HG02884 (cell line): ENCODE data around the gene RCHY1.
"Not testable (repeated sequence)": the region's sequence is repeated elsewhere in the genome, so short reads cannot be mapped to it uniquely, and the experiment has no call there.

Experiments used
- ATAC-seq: cut with Tn5 transposase; IDR thresholded peaks from one replicate; pipeline ENCODE4 v1.9.1; 2021; ENCODE audit warnings: mild to moderate bottlenecking, moderate library complexity; ENCODE audit not compliant: unreplicated experiment

RCHY1 gene

DNA sequence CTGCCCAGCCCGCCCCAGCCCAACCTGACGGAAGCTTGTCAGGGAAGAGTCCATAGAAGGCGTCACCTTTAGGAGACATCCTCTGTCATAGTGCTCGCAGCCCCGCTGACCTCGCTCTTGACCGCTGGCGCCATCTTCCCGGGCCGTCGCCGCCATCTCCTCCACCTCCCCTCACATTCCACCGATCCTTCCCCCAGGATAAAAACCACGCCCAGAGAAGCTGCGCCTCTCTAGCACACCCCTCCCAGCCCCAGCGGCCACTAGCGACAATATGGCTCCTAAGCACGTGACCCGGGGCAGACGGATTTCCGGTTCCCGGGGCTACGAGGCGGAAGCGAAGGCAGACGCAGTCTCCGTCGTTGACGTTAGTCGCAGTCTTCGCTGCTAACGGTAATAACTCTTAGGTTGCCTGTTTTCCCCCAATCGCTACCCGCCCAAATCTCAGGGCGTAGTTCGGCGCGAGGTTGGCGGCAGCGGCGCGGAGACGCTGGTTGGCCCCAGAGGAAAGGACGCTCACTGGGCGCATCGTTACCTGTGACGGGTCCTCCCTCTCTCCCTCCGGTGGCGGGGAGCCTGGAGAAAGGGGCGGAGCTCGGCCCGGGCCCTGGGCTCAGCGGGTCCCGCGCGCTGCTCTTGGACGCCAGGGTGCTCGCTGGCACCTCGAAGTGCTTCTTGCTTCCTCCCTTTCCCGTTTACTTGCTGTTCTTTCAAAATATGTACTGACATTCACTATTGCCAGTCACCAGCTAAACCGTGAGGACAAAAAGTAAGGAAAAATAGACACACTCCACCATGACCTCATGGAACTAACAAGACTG, at the start of gene RCHY1, which contains the start of gene THAP6:
Gene RCHY1 (minus strand): TSS at position 273 of the 818 bp plus-strand sequence. CDS start 117 bp downstream, at position 156.
Gene THAP6 (plus strand): TSS at position 343 of the 818 bp plus-strand sequence. CDS start 980 bp downstream, outside the sequence.
- peak; percentile 94 for ATAC-seq

- no peak for ATAC-seq
Measured at GRCh38 chr4:75561789-75562188, 47.6 kb upstream of the RCHY1 start.

DNA sequence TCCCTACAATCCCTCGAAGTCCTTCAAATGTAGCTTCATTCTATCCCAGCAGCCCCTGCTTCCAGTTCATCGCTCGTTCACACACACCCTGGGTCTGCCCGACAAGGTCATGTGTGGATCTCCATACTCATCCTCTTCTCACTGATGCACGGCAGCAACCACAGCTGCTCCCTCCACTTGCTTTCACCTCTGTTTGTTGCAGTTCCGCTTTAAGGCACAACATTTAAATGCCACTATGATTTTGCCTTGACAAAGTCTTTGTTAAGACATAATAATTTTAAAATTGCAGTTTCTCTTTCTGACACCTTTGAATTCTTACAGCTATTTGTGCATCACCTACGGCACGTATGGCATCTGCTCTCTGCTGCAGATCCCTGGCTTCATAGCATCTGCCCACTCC, 43.5 kb upstream of the RCHY1 start:
- no peak for ATAC-seq

DNA sequence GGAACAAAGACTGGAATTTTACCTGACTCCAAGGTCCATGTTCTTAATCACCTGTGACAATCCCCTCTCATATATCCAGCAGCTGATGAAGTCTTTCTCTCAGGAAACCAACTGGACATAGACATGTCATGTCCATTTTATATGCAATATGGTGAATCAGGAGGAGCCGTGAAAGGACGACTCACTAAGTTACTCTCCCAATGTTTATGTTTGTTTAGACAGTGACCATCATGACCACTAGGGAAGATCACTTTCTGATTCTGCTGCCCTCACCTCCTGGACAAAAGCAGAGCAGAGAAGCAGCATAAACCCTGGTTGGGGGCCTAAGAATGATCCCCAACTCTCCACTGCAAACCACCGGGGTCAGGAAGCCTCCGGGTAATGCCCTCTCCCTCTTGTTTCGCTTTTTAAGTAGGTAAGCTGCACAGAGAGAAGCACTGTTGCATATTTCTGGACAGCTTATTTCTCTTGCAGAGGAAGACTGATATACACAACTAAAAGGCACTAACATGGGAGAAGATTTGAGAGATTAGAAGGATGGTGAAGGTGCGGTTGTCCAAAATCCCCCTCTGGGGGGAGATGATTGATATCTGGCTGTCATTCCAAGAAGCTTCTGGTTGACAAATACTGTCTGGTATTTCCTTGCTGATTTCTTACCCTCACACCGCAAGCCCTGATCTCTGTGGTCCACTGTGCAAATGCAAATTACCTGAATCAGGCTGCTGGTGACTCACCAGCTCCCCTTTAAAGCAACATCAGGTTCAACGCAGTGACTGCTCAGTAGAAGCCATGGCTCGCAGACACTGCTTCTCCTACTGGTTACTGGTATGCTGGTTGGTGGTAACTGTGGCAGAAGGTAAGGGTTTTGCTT, 41.3 kb upstream of the RCHY1 start, which contains the start of gene ODAPH:
Gene ODAPH (plus strand): TSS at position 773 of the 871 bp plus-strand sequence. CDS start 17 bp downstream, at position 790.
- peak; percentile 94 for ATAC-seq

- ATAC-seq = no peak
Measured at GRCh38 chr4:75552452-75552851, 38.2 kb upstream of the RCHY1 start.

DNA sequence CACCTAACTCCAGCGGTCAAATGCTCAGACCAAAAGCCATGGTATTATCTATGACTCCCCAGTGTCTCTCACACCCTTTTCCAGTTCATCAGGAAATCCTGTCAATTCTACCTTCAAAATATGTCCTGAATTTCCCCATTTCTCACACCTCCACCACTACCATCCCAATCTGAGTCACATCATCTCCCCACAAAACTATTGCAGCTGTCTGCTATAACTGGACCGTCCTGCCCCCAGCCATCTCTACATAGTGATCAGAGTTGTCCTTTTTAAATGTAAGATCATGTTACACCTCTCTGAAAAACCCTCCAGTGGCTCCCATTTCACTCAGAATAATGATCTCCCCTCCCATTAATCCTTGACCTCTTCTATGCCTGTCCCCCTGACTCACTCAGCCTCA, 34.8 kb upstream of the RCHY1 start:
- no peak for ATAC-seq

GRCh38 chr4:75547647-75548387, 33.6 kb upstream of the RCHY1 start:
- no peak for ATAC-seq

DNA sequence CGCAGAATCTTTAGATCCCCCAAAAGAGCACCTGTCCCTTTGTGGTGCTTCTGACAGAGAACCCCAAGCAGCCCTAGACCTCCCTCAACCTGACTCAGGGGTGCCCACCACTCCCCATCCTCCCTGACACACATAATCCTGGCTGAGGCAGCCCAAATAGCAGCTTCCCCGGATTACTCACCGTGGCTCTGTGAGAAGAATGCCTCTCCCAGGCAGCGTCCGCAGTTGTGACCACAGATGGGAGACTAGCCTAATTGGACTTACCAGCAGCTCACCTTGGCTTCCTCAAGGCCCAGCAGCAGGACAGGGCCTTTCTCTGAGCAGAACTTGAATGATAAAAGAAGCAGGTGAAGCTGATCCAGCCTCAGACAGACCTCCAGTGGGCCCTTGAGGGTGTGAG, 31.3 kb upstream of the RCHY1 start:
- ATAC-seq = no peak

DNA sequence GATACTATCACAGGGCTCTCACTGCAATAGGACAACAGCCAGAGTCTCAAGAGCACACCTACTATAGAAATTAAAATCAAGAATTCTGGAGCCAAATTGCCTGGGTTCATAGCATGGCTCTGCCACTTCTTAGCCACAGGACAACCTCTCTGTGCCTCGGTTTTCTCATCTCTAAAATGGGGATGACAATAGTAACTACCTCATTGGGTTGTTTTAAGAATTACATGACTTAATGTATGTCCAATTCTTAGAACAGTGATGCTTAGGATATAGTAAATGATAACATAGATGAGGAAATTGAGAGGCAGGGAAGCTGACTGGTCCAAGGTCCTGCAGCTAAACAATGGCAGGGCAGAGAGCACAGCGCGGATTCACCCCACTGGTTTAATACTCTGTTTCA, 30.7 kb upstream of the RCHY1 start:
- no peak for ATAC-seq

DNA sequence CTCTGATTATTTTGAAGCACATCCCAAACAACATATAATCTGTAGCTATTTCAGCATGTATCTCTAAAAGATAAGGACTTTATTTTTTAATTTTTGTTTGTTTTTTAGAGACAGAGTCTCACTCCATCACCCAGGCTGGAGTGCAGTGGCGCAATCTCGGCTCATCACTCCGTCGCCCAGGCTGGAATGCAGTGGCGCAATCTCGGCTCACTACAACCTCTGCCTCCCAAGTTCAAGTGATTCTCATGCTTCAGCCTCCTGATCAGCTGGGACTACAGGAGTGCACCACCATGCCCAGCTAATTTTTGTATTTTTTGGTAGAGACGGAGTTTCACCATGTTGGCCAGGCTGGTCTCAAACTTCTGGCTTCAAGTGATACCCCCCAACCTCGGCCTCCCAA, 30.0 kb upstream of the RCHY1 start:
- ATAC-seq = not testable (repeated sequence)

DNA sequence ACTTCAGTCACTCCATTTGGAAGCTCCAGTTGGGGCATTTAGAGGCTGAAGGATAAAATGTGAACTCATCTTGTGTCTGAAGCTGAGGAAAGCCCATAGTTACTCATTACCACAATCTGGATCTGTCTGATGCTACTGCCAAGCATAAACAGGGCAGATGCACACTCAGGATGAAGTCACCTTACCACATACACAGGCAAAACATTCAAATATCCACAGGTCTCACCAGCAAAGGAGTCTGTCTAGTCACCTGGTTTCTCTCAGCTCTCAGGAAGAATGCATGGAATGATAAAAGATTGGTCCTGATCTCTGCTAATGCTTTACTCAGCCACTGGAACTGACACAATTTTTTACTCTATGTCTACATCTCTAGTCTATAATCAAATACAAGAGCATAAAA, 28.6 kb upstream of the RCHY1 start:
- ATAC-seq = no peak

DNA sequence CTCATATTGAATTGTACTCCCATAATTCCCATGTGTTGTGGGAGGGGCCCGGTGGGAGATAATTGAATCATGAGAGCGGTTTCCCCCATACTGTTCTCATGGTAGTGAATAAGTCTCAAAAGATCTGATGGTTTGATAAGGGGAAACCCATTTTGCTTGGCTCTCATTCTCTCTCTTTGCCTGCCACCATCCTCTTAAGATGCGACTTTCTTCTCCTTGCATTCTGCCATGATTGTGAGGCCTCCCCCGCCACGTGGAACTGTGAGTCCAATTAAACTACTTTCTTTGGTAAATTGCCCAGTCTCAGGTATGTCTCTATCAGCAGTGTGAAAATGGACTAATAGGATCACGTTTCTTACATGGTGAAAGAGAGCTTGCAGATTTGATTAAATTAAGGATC, 23.1 kb upstream of the RCHY1 start:
- ATAC-seq = not testable (repeated sequence)

- ATAC-seq = not testable (repeated sequence)
Measured at GRCh38 chr4:75533926-75534325, 19.7 kb upstream of the RCHY1 start.

DNA sequence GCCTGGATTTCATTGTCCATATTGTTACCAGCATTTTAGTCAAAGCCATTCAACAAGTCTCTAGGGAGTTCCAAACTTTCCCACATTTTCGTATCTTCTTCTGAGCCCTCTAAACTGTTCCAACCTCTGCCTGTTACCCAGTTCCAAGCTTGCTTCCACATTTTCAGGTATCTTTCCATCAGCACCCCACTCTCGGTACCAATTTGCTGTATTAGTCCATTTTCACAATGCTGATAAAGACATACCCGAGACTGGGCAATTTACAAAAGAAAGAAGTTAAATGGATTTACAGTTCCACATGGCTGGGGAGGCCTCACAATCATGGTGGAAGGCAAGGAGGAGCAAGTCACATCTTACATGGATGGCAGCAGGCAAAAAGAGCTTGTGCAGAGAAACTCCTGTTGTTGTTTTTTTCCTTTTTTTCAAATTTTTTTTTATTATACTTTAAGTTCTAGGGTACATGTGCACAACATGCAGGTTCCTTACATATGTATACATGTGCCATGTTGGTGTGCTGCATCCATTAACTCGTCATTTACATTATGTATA, 19.2 kb upstream of the RCHY1 start:
- not testable (repeated sequence) for ATAC-seq

- ATAC-seq = not testable (repeated sequence)
Measured at GRCh38 chr4:75531536-75532143, 17.4 kb upstream of the RCHY1 start.

DNA sequence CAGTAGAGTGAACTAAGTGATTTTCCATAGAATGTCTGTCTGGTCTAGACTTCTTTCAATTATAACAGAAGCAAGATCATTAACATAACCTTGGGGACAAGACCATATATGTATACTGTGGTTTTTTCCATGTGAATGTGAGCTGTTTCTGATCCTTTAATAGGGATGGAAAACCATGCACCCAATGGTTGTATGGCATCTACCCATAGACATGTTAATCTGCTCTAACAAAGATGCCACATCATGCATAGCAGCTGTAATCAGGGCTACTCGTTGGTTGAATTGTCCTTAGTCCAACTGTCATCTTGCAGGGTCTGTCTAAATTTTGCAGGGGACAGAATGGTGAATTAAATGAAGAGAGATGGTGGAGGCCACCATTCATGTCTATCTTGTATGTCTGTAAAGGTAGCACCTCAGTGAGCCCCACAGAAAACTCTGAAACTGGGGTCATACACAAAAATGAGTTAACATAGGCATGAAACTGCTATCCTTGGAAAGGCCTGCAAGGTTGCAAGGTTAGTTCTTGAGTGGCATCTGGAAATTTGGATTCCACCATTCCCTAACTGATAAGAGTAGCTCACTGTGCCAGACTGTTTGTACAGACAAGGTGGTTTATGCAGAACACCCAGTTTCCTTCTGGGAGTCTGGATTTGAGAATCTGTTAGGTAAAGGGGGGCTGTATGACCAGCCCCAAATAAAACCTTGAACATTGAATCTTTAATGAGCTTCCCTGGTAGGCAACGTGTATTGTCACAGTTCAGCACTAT, 16.5 kb upstream of the RCHY1 start:
- ATAC-seq = no peak

DNA sequence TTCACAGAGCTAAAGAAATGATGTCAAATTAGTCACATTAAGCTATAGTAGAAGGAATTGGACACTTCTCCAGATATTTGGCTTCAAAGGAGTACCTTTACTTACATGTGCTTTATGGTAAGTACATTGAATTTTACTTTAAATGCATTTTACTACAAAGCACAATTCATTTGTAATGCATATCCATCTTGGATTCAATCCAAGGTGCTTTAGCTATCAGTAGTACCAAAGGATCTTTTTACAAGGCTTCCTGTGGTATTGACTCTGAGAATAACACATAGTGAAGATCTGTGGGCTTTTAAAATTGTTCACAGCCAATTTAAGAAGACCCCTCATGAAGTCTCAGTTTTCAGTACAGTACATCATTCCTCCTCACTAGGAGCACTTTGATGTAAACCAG, 13.3 kb upstream of the RCHY1 start:
- ATAC-seq = no peak

DNA sequence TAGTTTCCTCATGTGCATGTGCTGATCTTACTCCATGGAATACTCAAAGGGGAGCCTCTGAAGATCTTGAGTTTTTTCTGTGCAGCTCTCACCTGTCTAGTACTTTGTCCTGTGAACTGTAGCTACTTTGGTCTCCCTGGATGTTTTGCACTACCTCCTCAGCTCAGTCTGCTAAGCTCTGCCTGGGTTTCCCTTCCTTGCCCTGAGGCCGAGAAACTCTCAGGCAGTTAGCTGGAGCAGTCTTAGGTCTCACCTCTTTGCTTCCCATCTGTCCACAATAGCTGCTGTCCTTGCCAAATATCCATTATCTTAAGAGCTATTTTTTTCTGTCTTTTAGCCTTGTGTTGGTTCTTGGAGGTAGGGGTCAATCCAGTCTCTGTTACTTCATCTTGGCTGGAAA, 11.7 kb upstream of the RCHY1 start:
- no peak for ATAC-seq

- ATAC-seq = no peak
Measured at GRCh38 chr4:75525086-75525485, 10.9 kb upstream of the RCHY1 start.
